NB4 (cell line): Measurements from ENCODE around the gene TBCE.

Experiments
- DNase-seq: peaks from one replicate; pipeline ENCODE4 v3.0.0; 2010; ENCODE audit warnings: low read depth
- H3K4me3 ChIP-seq: one replicate; pipeline ENCODE4 v1.5.1; 2011; ENCODE audit warnings: mild to moderate bottlenecking, low read depth, low read length, moderate library complexity
- CTCF ChIP-seq: IDR thresholded peaks from one replicate; pipeline ENCODE4 v1.5.1; 2012; ENCODE audit warnings: low read depth, low read length
- MAX ChIP-seq: IDR thresholded peaks from 2 replicates; pipeline ENCODE4 v1.6.1; 2011; ENCODE audit warnings: low read depth, low read length
- MYC ChIP-seq: IDR thresholded peaks from 2 replicates; pipeline ENCODE4 v1.6.1; 2011; ENCODE audit warnings: low read depth, low read length
- POLR2A ChIP-seq: IDR thresholded peaks from 2 replicates; pipeline ENCODE4 v1.6.1; 2011; ENCODE audit warnings: mild to moderate bottlenecking; ENCODE audit not compliant: insufficient read length; ENCODE audit errors: extremely low read depth

TBCE gene

GRCh38 chr1:235425357-235425756 lies 58.1 kb downstream of the TBCE start:
- H3K4me3 ChIP-seq = no peak overlapping the region
- no peak for TF ChIP-seq MYC
- TF ChIP-seq POLR2A = no peak
- TF ChIP-seq MAX = no peak
- no peak for TF ChIP-seq CTCF
- no peak for DNase-seq

- no peak for TF ChIP-seq CTCF
- no peak for TF ChIP-seq MYC
- no peak for TF ChIP-seq MAX
- no peak for TF ChIP-seq POLR2A
- no peak overlapping the region for H3K4me3 ChIP-seq
Observed at GRCh38 chr1:235426143-235426542, 58.9 kb downstream of the TBCE start.

GRCh38 chr1:235426680-235427079 lies 59.5 kb downstream of the TBCE start:
- no peak overlapping the region for H3K4me3 ChIP-seq
- DNase-seq = no peak
- TF ChIP-seq POLR2A = no peak
- TF ChIP-seq CTCF = no peak

More at GRCh38 chr1:235426143-235426542, 58.9 kb downstream of the TBCE start:
- no peak for DNase-seq

GRCh38 chr1:235427447-235427846 lies 60.2 kb downstream of the TBCE start:
- no peak for DNase-seq
- H3K4me3 ChIP-seq = no peak overlapping the region
- no peak for TF ChIP-seq CTCF
- no peak for TF ChIP-seq POLR2A
- TF ChIP-seq MYC = no peak
- no peak for TF ChIP-seq MAX

GRCh38 chr1:235429143-235429542 lies 61.9 kb downstream of the TBCE start:
- H3K4me3 ChIP-seq = no peak overlapping the region
- no peak for DNase-seq
- no peak for TF ChIP-seq CTCF

GRCh38 chr1:235430991-235431390 lies 63.8 kb downstream of the TBCE start:
- no peak for TF ChIP-seq MYC
- no peak for TF ChIP-seq MAX
- no peak for TF ChIP-seq POLR2A
- TF ChIP-seq CTCF = no peak
- DNase-seq = no peak
- no peak overlapping the region for H3K4me3 ChIP-seq
